Activated T-helper 1 cell treated with anti-CD3 and anti-CD28 coated beads, Interleukin-2, amount 50 U/mL, for 16 hours (primary cell): ENCODE measurements around the gene CPNE2.
A peak's percentile ranks its signal among the peaks of the same experiment; 100 is the strongest.
"Not testable (repeated sequence)": the region's sequence is repeated elsewhere in the genome, so short reads cannot be mapped to it uniquely, and the experiment has no call there.

Experiments used
- DNase-seq, 2 donors: peaks; one replicate each; pipeline ENCODE4 v3.0.0-alpha.2; 2020; ENCODE audit warnings: low read depth in 1 of 2, low spot score in 1 of 2

Gene CPNE2

DNA sequence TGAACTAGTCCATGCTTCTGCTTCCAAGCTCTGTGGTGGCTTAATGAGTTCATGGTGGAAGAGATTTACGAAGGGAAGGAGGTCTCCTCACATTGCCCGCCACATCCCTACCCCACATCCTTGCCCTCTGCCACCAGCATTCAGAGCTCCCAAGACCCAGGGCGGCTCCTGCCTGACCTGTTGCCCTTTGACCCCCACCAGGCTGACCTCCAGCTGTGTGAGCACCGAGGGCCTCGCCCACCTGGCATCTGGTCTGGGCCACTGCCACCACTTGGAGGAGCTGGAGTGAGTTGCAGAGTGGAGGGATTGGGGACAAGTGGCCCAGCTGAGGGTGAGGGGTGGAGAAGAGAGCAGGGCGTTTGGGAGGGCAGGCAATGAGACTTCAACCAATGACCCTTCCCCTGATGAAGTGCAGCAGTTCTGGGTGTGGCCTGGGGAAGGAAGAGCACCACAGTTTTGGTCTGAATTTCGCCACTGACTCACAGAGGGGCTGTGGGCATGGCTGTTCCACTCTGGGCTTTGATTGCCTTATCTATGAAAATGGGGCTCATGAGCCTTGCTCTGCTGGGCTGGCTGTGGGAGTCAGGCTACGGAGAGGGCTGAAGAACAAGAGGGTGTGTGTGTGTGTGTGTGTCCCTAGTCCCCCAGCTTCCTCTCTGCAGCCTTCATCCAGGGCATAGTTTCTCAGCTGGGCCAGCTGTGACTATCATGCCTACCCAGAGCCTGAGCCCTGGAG lies 22.6 kb upstream of the CPNE2 start:
- DNase-seq: no peak

DNA sequence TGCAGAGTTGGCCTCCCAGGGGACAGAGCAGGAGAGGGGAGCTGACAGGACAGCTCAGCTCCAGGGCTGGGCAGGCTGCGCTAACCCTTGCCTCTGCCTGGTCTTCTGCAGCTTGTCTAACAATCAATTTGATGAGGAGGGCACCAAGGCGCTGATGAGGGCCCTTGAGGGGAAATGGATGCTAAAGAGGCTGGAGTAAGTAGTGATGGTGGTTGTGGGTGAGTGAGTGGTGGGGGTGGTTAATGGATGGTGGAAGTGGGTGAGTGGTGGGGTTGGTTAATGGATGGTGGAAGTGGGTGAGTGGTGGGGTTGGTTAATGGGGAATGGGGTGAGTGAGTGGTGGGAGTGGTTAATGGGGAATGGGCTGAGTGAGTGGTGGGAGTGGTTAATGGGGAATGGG lies 22.0 kb upstream of the CPNE2 start:
- no peak for DNase-seq

DNA sequence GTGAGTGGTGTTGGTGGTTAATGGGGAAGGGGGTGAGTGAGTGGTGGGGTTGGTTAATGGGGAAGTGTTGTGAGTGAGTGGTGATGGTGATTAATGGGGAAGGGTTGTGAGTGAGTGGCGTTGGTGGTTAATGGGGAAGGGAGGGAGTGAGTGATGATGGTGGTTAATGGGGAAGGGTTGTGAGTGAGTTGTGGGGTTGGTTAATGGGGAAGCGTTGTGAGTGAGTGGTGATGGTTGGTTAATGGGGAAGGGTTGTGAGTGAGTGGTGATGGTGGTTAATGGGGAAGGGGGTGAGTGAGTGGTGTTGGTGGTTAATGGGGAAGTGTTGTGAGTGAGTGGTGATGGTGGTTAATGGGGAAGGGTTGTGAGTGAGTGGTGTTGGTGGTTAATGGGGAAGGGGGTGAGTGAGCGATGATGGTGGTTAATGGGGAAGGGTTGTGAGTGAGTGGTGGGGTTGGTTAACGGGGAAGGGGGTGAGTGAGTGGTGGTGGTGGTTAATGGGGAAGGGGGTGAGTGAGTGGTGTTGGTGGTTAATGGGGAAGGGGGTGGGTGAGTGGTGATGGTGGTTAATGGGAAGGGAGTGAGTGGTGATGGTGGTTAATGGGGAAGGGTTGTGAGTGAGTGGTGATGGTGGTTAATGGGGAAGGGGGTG lies 21.2 kb upstream of the CPNE2 start:
- DNase-seq: not testable (repeated sequence)

DNA sequence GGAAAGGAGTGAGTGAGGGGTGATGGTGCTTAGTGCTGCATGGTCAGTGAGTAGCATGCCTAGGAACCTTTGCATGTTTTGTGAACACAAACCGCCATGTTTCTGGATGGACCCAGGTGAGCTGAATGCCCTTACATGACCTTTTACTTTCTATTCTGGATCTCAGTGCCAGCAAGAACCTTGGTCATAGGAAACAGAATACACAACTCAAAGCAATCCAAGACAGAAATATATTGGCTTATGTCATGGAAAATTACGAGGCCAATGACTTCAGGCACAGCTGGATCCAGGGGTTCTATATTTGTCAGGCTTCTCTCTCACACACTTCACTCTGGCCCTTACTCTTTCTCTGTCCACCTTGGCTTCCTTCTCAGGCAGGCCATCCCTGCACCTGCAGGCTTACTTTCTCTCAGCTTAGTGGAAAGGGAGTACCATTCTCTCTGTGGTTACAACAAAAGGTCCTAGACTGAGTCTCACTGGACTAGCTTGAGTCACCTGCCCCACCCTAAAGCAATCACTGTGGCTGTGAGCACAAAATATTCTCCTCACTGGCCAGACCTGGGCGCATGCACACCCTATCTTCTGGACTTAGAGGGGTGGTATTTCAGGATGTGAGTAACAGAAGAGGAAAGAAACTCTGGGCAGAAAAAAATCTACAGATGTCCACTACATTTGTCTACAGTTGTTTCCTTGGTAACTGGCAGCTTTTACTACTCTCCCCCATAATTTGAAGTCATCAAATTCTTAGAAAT lies 20.4 kb upstream of the CPNE2 start:
- no peak for DNase-seq

DNA sequence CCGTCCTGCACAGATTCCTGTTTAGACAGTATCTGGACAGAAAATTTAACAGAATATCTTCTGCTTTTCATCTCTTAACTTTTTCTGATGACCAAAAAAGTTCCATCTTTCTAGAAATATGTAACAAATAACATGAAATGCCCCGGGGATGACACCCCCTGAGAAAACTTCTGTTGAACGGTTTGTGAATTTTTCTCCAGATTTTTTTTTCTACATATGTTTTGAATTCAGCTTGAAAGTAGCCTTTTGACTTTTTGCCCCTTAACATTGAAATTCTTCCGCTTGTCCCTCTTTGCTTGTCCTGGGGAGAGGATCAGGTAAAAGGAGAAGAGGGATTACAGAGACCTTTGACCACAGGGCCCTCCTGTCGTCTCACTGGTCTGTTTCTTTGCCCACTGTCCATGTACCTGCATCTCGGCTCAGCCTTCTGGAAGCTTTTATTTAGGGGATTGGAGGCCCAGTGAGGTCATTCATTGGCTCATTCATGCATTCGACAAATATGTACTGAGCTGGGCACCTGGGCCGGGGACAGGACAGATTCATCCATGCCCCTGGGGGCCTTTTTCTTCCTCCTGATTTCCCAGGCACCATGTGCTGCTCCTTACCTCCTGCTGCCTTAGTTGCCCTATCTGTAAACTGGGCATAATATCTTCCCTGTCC lies 19.6 kb upstream of the CPNE2 start:
- DNase-seq: no peak

DNA sequence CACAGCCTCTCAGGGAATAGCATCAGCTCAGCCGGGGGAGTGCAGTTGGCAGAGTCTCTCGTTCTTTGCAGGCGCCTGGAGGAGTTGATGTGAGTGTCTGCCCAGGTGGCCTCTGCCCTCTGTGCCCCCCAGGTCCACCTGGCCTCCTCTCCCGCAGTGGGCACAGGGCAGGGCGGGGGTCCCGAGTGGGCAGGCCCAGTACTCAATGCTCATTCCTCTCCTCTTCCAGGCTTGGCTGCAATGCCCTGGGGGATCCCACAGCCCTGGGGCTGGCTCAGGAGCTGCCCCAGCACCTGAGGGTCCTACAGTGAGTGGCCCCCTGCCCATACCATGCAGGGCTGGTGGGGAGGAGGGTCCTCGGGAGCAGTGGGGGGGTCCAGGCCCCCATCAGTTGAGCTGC lies 14.7 kb upstream of the CPNE2 start:
- DNase-seq: no peak

DNA sequence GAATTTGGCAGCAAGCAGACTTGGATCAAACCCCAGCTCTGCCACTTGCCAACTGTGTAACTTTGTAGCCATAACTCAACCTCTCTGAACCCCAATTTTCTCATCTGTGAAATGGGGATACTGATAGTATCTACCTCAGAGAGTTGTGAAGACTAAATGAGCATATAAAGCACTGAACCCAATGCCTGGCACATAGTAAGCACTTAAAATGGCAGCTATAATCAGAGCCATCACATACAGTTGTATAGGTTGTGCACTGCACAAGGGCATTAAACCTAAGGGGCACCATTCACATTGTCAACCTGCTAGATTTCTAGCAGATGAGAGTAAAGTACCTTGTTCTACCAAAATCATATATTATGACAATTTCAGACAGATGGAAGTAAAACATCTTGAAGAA lies 10.6 kb upstream of the CPNE2 start:
- no peak for DNase-seq

DNA sequence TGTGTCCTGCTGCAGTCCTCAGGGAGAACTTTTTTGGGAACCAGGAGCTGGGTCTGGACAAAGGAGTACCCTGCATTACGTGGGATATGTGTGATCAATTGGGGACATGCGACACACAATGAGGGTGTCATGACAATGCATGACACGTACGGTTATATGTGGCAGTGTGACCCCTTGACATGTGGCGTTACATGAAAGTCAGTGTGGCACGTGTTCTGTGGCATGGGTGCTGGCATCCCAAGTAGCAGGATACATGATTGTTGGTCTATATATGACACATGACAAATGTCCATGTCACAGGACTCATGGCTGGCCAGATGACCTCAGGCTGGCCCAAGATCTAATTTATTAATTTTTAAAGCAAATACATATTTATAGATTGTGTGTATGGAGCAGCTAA lies 9.7 kb upstream of the CPNE2 start:
- DNase-seq: no peak

DNA sequence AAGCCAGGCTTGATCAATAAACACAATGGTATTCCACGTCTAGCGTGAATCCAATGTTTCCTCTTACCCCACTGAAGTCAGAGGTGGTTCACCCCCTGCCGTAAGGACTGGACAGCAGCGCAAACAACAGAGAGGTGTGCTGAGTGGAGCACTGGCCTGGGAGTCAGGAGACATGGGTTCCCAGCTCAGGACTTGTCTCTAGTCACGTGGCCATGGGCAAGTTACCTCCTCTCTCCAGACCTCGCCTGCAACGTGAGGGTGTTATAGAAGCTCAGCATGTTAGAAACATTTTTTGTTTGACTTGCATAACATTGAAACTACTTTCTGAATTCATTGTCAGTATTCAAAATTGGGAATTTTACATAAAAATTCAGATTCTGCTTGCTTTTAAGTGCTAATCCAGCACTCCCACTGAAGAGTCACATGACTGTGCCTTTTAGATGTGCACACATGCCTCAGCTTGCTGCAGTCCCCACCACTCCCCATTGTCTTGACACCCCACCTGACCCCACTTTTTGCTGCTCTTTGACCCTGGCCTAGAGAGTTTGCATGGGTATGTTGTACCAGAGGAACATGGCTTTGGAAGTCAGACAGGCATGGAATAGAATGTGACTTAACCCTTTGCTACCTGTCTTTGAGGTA lies 8.8 kb upstream of the CPNE2 start:
- DNase-seq: no peak

DNA sequence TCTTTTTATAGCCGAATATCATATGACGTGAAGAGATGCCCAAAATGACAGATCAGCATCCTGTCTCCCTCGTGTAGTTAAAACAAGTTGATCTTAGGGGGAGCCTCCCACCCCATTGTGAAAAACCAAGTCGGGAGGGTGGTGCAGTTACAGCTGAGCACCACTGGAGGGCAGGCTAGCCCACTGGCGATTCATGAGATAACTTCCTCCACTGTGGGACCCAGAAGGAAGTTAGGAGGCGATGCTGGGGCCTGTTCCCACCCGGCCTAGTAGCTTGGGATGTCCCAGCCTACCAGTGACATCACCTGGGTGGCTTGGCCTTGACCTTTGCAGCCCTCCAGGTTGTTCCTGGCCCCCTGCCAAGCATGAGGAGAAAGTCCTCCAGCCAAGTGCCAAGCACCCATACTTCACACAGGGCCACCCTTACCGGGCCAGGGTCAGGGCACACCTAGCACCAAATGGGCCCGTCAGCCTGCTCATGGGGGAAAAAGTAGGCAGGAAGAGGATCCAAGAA lies 8.1 kb upstream of the CPNE2 start:
- DNase-seq: peak; percentile 42 to 52

DNA sequence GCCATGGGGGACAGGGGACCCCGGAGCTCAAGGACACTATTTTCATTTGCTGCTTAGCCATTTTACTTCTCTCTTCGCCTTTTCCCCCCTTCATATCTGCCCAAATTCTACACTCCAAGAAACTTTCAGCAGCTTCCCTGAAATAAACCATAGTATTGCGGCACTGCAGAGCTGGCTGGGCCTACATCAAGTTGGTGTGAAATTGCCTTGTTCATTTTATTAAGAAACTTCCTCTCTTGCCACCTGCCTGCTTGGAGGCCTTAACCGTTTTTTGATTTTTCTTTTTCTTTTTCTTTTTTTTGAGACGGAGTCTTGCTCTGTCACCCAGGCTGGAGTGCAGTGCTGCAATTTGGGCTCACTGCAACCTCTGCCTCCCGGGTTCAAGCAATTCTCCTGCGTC lies 7.4 kb upstream of the CPNE2 start:
- no peak for DNase-seq

DNA sequence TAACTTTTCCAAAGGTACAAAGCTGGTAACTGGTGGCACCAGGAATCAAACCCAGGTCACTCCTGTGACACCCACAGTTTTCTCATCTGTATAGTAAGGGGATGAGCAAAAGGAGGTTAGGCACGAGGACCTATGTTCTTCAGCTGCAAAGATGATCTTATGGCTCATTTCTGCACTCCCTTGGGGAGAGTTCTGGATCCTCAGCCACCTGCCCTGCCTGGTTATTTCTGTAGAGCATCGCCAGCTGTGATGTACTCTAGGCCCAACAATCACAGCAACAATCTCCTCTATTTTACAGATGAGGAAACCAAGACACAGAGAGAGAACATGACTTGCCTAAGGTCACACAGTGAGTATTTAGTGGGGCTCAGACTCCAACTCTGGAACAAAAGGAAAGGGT lies 5.4 kb upstream of the CPNE2 start:
- DNase-seq: no peak

DNA sequence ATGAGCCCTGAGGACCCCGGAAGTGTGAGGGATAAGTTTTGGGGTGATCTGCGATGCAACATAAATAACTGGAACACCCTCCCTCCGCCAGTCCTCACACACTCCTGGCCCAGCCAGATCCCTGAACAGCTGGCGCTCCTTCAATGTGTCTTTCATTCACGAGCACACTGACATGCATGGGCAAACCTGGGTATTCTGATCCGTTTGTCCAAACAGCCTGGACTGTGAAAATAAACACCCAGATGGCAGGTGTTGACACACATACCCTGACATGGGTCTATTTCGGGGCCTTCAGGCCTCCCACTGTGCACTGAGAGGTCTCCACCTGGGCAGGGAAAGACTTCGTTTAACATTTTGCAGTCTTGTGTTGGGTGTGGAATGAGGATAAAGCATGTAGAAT lies 3.0 kb upstream of the CPNE2 start:
- no peak for DNase-seq

DNA sequence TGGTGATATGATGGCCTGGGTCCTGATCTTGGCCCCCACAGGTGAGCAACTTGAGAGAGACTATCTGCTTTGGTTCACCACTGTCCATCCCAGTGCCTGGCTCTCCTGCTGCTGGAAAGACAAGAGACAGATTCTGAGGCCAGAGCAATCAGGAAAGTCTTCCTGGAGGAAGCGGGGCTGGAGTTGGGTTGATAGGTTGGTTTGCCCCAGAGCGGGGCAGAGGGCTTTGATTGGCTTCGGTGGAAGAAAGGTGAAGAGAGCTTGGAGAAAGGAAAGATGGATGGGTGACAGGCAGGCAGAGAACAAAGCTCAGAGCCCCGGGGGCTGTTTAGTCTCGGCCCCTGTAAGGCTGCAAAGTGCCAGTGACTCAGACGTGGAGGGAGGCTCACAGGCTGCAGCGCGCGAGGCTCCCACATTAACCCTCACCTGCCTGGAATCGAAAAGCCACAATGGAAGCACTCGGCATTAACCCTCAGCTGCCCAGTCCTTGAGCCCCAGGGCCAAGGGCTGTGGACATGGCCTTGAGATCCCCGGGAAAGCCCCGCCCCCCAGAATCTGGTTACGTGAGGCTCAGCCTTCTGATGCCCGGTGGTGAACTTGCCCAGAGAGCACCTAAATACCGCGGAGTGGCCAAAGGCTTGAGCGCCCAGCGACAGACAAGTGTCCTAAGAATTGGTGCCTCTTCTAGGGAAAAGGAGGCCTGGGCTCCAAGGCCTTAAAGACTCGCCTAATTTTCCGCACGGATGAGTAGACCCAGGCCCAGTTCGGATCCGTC lies 996 bp upstream of the CPNE2 start:
- DNase-seq: no peak

DNA sequence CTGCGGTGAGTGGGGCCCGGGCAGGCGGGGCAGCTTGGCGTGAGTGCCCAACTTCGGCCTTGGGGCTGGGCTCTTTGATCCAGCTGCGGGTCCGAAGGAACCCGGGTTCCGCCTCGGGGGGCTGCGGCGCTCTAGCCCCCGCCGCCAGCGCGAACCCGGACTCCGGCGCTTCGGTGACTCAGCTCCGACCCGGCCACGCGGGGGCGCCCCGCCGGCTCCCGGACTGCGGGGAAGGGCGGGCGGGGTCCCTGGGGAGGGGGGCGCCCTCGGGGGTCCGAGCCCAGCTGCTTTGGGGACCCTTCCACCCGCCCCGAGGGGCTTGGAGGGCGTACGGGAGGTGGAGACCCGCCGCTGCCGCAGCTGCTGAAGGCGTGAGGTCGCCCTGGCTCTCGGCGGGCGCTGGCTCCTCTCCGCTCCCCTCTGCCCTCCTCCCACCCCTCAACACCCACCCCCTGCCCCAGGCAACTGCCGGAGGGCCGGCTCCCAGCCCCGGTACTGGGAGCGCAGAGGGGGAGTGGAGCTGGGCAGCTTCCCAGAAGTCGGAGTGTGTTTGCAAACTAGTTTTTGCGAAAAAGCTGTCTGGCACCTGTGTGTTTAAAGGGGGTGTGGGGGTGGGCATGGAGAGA lies 516 bp downstream of the CPNE2 start:
- peak; percentile 17 to 37 for DNase-seq

DNA sequence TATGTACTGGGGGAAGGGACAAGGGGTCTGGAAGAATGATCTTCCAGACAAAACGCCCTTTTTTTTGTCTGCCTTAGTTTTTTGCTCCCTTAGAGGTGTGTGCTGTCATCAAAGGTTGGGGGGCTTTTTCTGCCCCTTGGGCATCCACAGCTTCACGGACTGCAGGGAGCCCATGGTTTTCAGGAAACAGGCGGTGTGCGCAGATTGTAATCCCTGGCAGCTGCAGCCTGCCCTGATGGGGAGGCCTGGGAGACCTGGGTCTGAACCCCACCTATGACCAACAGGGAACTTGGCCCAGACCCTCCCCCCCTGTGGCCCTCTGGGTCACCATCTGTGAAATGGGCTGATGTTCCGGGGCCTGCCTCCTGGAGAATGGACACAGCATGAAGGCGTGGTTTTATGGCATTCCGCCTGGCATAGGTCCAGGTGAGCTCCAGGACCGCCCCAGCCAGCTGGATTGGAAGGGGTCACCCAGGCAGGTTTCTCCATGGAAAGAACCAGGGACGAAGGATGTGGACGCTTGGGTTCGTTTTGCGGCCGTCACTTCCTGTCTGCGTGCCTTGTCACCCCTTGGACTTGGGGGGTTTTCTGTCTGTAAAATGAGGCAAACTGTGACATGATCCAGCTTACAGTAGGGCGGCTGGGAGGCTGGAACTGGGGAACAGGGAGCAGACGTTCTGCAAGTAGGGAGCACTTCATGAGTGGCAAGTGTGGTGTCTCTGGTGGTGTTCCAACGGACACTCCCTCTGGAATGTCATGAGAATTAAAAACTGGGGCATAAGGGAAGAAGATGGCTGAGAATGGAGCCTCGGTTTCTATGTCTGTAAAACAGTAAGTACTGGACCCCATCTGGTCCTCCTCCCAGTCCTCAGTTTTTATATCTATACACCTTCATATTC lies 1.5 kb downstream of the CPNE2 start:
- no peak for DNase-seq

DNA sequence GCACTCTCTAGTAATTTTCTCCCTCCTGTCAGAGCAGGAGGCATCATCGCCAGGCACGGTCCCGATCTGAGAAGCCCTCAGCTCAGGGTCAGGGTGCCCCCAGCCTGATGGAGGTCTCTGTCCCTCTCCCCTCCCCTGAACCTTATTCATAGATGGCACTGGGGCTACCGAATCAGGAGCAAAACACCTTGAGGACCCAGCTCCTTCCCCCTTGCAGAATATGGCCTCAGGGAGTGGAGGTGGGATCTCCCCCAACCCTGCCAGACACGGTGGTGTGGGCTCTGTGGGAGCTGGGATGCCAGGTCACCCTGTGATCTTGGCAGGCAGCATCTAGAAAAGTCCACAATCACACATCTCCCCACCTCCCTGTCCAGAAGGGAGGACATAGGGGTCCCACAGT lies 2.5 kb downstream of the CPNE2 start:
- DNase-seq: no peak

DNA sequence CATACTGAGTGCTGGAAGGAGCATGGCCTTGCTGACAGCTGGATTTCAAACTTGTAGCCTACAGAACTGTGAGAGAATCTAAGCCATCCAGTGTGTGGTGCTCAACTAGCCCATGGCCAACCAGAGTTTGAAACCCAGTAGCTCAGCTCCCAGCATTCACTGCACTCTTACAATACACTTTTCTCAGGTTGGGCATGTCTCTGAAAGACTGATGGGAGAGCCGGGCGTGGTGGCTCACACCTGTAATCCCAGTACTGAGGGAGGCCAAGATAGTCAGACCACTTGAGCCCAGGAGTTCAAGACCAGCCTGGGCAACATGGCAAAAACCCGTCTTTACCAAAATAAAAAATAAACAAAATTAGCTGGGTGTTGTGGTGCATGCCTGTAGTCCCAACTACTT lies 3.8 kb downstream of the CPNE2 start:
- DNase-seq: no peak

DNA sequence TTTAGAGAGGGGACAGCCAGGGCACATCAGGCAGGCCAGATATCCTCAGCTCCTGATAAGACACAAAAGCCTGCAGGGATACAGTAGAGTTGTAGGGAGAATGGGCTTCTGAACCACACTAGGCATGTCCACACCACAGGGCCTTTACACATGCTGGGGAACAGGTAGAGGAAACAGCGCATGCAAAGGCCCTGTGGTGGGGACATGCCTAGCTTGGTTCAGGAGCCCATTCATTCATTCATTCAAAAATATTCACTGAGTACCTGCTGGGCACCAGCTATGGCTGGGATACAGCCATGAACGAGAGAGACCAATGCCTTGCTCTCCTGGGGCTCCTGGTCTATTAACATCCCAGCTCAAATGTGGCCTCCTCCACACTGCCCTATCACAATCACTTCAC lies 4.4 kb downstream of the CPNE2 start:
- no peak for DNase-seq
